Thyroid gland (tissue), 4 donors: Measurements from ENCODE around the gene VWA1. TPM values are rescaled to one million over a fixed set of nuclear protein-coding genes. Genes with fewer than 3 reads are reported as not detected.
"Not testable (repeated sequence)": the region's sequence is repeated elsewhere in the genome, so short reads cannot be mapped to it uniquely, and the experiment has no call there.

Experiments
- DNase-seq, 2 donors: peaks; one replicate each; pipeline ENCODE4 v3.0.0-alpha.2; 2019
- H3K27ac ChIP-seq, 3 donors: fragments of 200-600 bp; sonication (generic); 1 replicate in 2 of 3; 2 replicates in 1 of 3; pipeline ENCODE4 v1.5.1; 2016 to 2019; ENCODE audit warnings: mild to moderate bottlenecking in 1 of 3, moderate library complexity in 1 of 3
- H3K27me3 ChIP-seq: fragments of 200-600 bp; sonication (generic); one replicate; pipeline ENCODE4 v1.5.1; 2019
- H3K36me3 ChIP-seq, 2 donors: fragments of 200-600 bp; sonication (generic); one replicate each; pipeline ENCODE4 v1.5.1; 2016 to 2019
- H3K4me1 ChIP-seq, 2 donors: fragments of 200-600 bp; sonication (generic); one replicate each; pipeline ENCODE4 v1.5.1; 2017 to 2019
- H3K4me3 ChIP-seq, 3 donors: fragments of 200-600 bp; sonication (generic); replicated peaks in 1 of 3; 1 replicate in 2 of 3; 2 replicates in 1 of 3; pipeline ENCODE4 v1.5.1; 2016; ENCODE audit warnings: mild to moderate bottlenecking in 1 of 3
- H3K9me3 ChIP-seq: fragments of 200-600 bp; sonication (generic); one replicate; pipeline ENCODE4 v1.5.1; 2017
- CTCF ChIP-seq, 6 experiments: fragments of 200-600 bp in 3 of 6; fragments of 450-650 bp in 3 of 6; sonication (generic) in 3 of 6; IDR thresholded peaks; one replicate each; pipeline ENCODE4 v1.5.1; 2016 to 2019; ENCODE audit warnings: antibody characterized with exemption in 6 of 6, mild to moderate bottlenecking in 2 of 6, inconsistent platforms in 1 of 6, moderate library complexity in 1 of 6
- POLR2A ChIP-seq, 2 donors: fragments of 450-650 bp; IDR thresholded peaks; one replicate each; pipeline ENCODE4 v1.6.1; 2017; ENCODE audit warnings: antibody characterized with exemption in 2 of 2, mild to moderate bottlenecking in 2 of 2, moderate library complexity in 1 of 2
- WGBS, 2 donors: methylation state at CpG; one replicate each; pipeline ENCODE4 v1.1.5; 2017; 5-methylcytosine and 5-hydroxymethylcytosine counted together
- intact Hi-C: fragments of 100-400 bp; cut with DNase I; formaldehyde crosslinking; loops from one replicate; pipeline ENCODE4 v1.15.1; 2023
- total RNA-seq, 4 donors: library from RNA; depleted of rRNA; stranded (reverse); fragments of >200 nt; gene quantifications; one replicate each; pipeline ENCODE4 v1.2.3, GENCODE V29; 2016

Gene VWA1
- total RNA-seq, 4 donors from 2014 or later: 11.4 to 52.0 (median 30.3) TPM

GRCh38 chr1:1452882-1453281 lies 17.4 kb downstream of the VWA1 start:
- Histone ChIP-seq H3K9me3 (no peaks in the 10 kb centered on the region), H3K4me3 (no peak overlapping the region), H3K4me1 (no peaks in the 10 kb centered on the region), H3K27me3 (no peaks in the 10 kb centered on the region), H3K27ac (no peak overlapping the region), H3K36me3 (no peaks in the 10 kb centered on the region)
- 86 to 90% methylated on average over 13 to 16 of the region's 16 CpGs for WGBS, 2 donors
- TF ChIP-seq CTCF (IDR thresholded peaks at IDR 0.05) (no peak), POLR2A (IDR thresholded peaks at IDR 0.05) (no peak)
- no peak for DNase-seq
- intact Hi-C loops: no loop called here

- DNase-seq, H3K36me3 ChIP-seq, H3K4me1 ChIP-seq, H3K27me3 ChIP-seq, H3K9me3 ChIP-seq, H3K4me3 ChIP-seq, H3K27ac ChIP-seq, intact Hi-C loops: not testable (repeated sequence)
- 71 to 85% methylated on average over 21 to 39 of the region's 41 CpGs for WGBS, 2 donors
Observed at GRCh38 chr1:1454286-1455056, 19.0 kb downstream of the VWA1 start.

GRCh38 chr1:1455366-1455884 lies 19.9 kb downstream of the VWA1 start:
- Histone ChIP-seq H3K4me3 (no peak overlapping the region), H3K36me3 (no peaks in the 10 kb centered on the region), H3K27me3 (no peaks in the 10 kb centered on the region), H3K27ac (no peak overlapping the region), H3K4me1 (no peaks in the 10 kb centered on the region), H3K9me3 (no peaks in the 10 kb centered on the region)
- DNase-seq: no peak
- no peak for TF ChIP-seq POLR2A (IDR thresholded peaks at IDR 0.05)
- TF ChIP-seq CTCF (IDR thresholded peaks at IDR 0.05): no peak
- intact Hi-C loops: no loop called here
- WGBS, 2 donors: 84 to 87% methylated on average over 11 to 29 of the region's 30 CpGs

- H3K9me3 ChIP-seq, H3K4me1 ChIP-seq, DNase-seq, H3K27me3 ChIP-seq, intact Hi-C loops, H3K27ac ChIP-seq, H3K36me3 ChIP-seq, H3K4me3 ChIP-seq: not testable (repeated sequence)
- no CpG with 5 or more reads among the region's 15 CpGs for WGBS, 2 donors
Observed at GRCh38 chr1:1455934-1456333, 20.4 kb downstream of the VWA1 start.

GRCh38 chr1:1456683-1457255 lies 21.3 kb downstream of the VWA1 start:
- DNase-seq, H3K27ac ChIP-seq, H3K27me3 ChIP-seq, intact Hi-C loops, H3K4me3 ChIP-seq, H3K9me3 ChIP-seq, H3K4me1 ChIP-seq, H3K36me3 ChIP-seq: not testable (repeated sequence)
- 89 to 90% methylated on average over 8 to 12 of the region's 22 CpGs for WGBS, 2 donors

GRCh38 chr1:1459156-1459555 lies 23.7 kb downstream of the VWA1 start:
- H3K27me3 ChIP-seq, H3K36me3 ChIP-seq, H3K9me3 ChIP-seq, H3K4me3 ChIP-seq, intact Hi-C loops, H3K27ac ChIP-seq, DNase-seq: not testable (repeated sequence)
- no CpG with 5 or more reads among the region's 19 CpGs for WGBS, 2 donors
- H3K4me1 ChIP-seq: peaks cover 5 to 13% of the 10 kb centered on the region in 2 donors

GRCh38 chr1:1459711-1460110 lies 24.2 kb downstream of the VWA1 start:
- H3K4me3 ChIP-seq, intact Hi-C loops, H3K9me3 ChIP-seq, H3K27me3 ChIP-seq, DNase-seq, H3K27ac ChIP-seq, H3K36me3 ChIP-seq: not testable (repeated sequence)
- 88 to 91% methylated on average over 11 to 14 of the region's 14 CpGs for WGBS, 2 donors
- peaks cover 5 to 13% of the 10 kb centered on the region in 2 donors for H3K4me1 ChIP-seq
